ENCODE results near the gene FOXE3.

DNA sequence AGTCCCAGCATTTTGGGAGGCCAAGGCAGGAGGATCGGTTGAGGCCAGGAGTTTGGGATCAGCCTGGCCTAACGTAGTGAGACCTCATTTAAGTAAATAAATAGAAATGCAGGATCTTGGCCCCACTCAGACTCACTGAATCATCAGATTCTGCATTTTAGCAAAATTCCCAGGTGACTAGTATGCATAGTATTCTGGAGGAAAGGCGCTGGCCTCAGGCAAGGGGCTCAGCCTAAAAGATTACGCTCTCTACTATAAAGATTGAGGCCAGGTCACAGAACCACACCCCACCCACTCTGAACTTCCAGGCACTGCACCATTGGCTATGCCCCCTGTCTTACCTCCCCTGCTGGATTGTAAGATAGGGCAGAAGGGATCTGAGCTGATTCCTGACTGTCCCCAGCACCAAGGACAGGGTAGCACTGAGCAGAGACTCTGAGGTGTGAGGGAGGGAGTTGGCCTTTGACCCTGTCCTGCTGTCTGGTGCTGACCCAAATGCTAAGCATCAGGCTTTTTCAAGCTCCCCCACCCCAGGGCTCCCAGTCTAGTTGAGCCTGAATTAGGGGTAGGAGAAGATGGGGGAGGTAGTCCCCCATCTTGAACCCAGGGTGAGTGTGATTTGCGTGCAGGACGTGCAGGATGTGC lies 2.7 kb downstream of the FOXE3 start:
- TF ChIP-seq POLR2AphosphoS5 (IDR thresholded peaks at IDR 0.05; ENCODE audit: borderline replicate concordance, low read depth, low read length) (no peak), EZH2 (IDR thresholded peaks at IDR 0.05) (no peak), FOXP2 (optimal IDR thresholded peaks at IDR 0.05; ENCODE audit: control extremely low read depth, extremely low read length, insufficient read depth) (no peak)

Data from SK-N-MC (cell line).